ENCODE data around the gene KRTAP2-1. TPM values are rescaled to one million over a fixed set of nuclear protein-coding genes. Genes with fewer than 3 reads are reported as not detected.

KRTAP2-1 gene
- total and polyA plus RNA-seq, 2 of the 13 experiments (the other 11 are each of a cell fraction or from before 2014, with no cell fraction given): not detected

DNA sequence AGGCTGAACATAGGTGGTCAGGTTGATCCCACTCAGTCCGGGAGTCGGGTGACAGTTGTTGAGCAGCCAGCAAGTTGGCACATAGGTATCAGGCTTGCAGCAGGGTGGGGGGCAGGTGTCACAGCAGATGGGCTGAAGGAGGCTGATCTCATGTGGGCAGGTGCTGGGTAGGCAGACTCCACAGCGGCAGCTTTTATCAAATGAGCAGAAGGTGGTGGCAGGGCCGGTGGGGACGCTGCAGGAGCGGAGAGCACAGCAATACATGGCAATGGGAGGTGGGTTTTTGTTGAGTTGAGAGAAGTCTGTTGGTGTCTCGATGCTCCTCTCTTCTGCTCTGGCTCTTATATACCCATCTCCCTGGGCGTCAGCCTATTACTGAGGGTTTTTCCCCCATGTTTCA is 38.3 kb downstream of the KRTAP2-1 start, which contains the start of gene KRTAP3-1:
Gene KRTAP3-1, minus strand, starts transcription at position 318 of the 400 bp plus-strand sequence. Its CDS starts 54 bp downstream, at position 264.
- peaks cover 71% of the 10 kb centered on the region for H3K4me1 ChIP-seq (ENCODE audit: insufficient read depth, low read length)
- no peaks in the 10 kb centered on the region for H3K79me2 ChIP-seq (ENCODE audit: insufficient read depth, low read length)
- DNase-seq (ENCODE audit: low spot score): peak; percentile 28
- in situ Hi-C loops (cut with HindIII; ENCODE audit: extremely low pct_ligation_motif_present, low pct_unique_long_range_greater_than_20kb): loop anchor here (5.0 kb wide), 1 partner anchor 48 kb away; the partner anchor contains the start of gene KRTAP2-2
- ATAC-seq: peak; percentile 74
- no peak within 1 kb of the TSS for H2AFZ ChIP-seq (ENCODE audit: low read length)
- CTCF ChIA-PET (ENCODE audit: low intra/inter-chr PET ratio, low total read pairs): no interaction called here
- FAIRE-seq: no peak
- H3K27me3 ChIP-seq (ENCODE audit: control insufficient read depth in 1 of 2, insufficient read depth in 2 of 2, low read length in 2 of 2): no peaks in the 10 kb centered on the region
- H3K27ac ChIP-seq (ENCODE audit: extremely low read length, insufficient read depth, low read length): peak within 1 kb of the TSS; percentile 70
- 73% methylated on average over 8 of the region's 8 CpGs for WGBS (ENCODE audit: low lambda C conversion rate)
- no peaks in the 10 kb centered on the region for H4K20me1 ChIP-seq (ENCODE audit: insufficient read depth, low read length)
- TSS peak; percentile 99 for BruUV-seq (replicated peaks)
- peak within 1 kb of the TSS; percentile 36 for H3K4me2 ChIP-seq (ENCODE audit: low read depth, low read length)
- peak within 1 kb of the TSS; percentile 55 for H3K9ac ChIP-seq (ENCODE audit: insufficient read depth, low read depth, low read length)
- POLR2A ChIA-PET: interaction anchor here (1.6 to 2.1 kb wide), 3 partner anchors 50 to 107 kb away, joined by 7 to 15 read pairs (median 14); no protein-coding TSS in a partner anchor
- H3K4me3 ChIP-seq (replicated peaks in 1 of 3; ENCODE audit: insufficient read depth in 1 of 3, low read depth in 2 of 3, low read length in 3 of 3): no peak within 1 kb of the TSS; a peak in 1 of 6 replicates
- H3K36me3 ChIP-seq (replicated peaks in 1 of 2; ENCODE audit: control insufficient read depth in 1 of 2, insufficient read depth in 2 of 2, low read length in 2 of 2): no peaks in the 10 kb centered on the region
- H3K9me3 ChIP-seq (ENCODE audit: low read length): no peaks in the 10 kb centered on the region
- intact Hi-C loops (cut with micrococcal nuclease; ENCODE audit: unreplicated experiment): loop anchor here (1.0 to 5.0 kb wide), 3 partner anchors 50 to 102 kb away; no protein-coding TSS in a partner anchor
- TF ChIP-seq, protein P1, sequence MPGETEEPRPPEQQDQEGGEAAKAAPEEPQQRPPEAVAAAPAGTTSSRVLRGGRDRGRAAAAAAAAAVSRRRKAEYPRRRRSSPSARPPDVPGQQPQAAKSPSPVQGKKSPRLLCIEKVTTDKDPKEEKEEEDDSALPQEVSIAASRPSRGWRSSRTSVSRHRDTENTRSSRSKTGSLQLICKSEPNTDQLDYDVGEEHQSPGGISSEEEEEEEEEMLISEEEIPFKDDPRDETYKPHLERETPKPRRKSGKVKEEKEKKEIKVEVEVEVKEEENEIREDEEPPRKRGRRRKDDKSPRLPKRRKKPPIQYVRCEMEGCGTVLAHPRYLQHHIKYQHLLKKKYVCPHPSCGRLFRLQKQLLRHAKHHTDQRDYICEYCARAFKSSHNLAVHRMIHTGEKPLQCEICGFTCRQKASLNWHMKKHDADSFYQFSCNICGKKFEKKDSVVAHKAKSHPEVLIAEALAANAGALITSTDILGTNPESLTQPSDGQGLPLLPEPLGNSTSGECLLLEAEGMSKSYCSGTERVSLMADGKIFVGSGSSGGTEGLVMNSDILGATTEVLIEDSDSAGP (CRISPR knock-in tag; IDR thresholded peaks at IDR 0.05; ENCODE audit: borderline replicate concordance): 0 out of 2 replicates have a peak, but pooled peaks have one; percentile 29
- TF ChIP-seq NFKB2 (CRISPR knock-in tag; IDR thresholded peaks at IDR 0.05; ENCODE audit: borderline replicate concordance) (0 out of 2 replicates have a peak, but pooled peaks have one; percentile 47), ZFP90 (CRISPR knock-in tag; IDR thresholded peaks at IDR 0.05; ENCODE audit: borderline replicate concordance) (0 out of 2 replicates have a peak, but pooled peaks have one; percentile 16), KAT7 (CRISPR knock-in tag; IDR thresholded peaks at IDR 0.05; ENCODE audit: borderline replicate concordance) (0 out of 2 replicates have a peak, but pooled peaks have one; percentile 33), ZNF777 (CRISPR knock-in tag; IDR thresholded peaks at IDR 0.05) (0 out of 2 replicates have a peak, but pooled peaks have one; percentile 30), SSRP1 (CRISPR knock-in tag; IDR thresholded peaks at IDR 0.05) (0 out of 2 replicates have a peak, but pooled peaks have one; percentile 13), FOSL2 (CRISPR knock-in tag; IDR thresholded peaks at IDR 0.05) (0 out of 2 replicates have a peak, but pooled peaks have one; percentile 7), ZFY (CRISPR knock-in tag; IDR thresholded peaks at IDR 0.05) (no peak), SIX4 (CRISPR knock-in tag; IDR thresholded peaks at IDR 0.05) (0 out of 2 replicates have a peak, but pooled peaks have one; percentile 22), MXD4 (CRISPR knock-in tag; IDR thresholded peaks at IDR 0.05) (0 out of 2 replicates have a peak, but pooled peaks have one; percentile 12), ZBTB38 (CRISPR knock-in tag; IDR thresholded peaks at IDR 0.05) (peak; percentile 74; the same call in 1 of the 2 replicates), ETS1 (CRISPR knock-in tag; IDR thresholded peaks at IDR 0.05) (no peak), ZUFSP (CRISPR knock-in tag; IDR thresholded peaks at IDR 0.05; ENCODE audit: borderline replicate concordance) (no peak), ZNF768 (CRISPR knock-in tag; IDR thresholded peaks at IDR 0.05) (0 out of 2 replicates have a peak, but pooled peaks have one; percentile 44), BRD4 (CRISPR knock-in tag; IDR thresholded peaks at IDR 0.05) (0 out of 2 replicates have a peak, but pooled peaks have one; percentile 49), SMYD3 (CRISPR knock-in tag; IDR thresholded peaks at IDR 0.05) (0 out of 2 replicates have a peak, but pooled peaks have one; percentile 2)

All from HepG2 (cell line).